ENCODE measurements around the gene JAKMIP1.

DNA sequence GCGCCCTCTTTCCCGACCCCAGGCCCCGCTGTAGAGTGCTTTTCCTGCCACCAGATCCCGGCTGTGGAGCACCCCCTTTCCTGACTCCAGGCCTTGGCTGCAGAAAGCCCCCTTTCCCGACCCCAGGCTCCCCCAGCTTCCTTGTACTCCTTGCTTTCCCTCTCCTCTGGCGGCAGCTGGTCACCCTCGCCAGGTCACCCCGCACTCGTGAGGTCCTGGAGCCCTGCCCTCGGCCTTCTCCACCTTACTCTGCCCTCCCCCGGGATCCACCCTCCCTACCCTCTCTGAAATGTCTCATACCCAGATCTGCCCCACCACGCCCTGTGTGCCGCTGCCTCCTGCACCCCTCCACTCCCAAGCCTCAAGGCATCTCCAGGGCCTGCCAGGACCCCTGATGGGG is 157.2 kb downstream of the JAKMIP1 start:
- TF ChIP-seq, protein P1, sequence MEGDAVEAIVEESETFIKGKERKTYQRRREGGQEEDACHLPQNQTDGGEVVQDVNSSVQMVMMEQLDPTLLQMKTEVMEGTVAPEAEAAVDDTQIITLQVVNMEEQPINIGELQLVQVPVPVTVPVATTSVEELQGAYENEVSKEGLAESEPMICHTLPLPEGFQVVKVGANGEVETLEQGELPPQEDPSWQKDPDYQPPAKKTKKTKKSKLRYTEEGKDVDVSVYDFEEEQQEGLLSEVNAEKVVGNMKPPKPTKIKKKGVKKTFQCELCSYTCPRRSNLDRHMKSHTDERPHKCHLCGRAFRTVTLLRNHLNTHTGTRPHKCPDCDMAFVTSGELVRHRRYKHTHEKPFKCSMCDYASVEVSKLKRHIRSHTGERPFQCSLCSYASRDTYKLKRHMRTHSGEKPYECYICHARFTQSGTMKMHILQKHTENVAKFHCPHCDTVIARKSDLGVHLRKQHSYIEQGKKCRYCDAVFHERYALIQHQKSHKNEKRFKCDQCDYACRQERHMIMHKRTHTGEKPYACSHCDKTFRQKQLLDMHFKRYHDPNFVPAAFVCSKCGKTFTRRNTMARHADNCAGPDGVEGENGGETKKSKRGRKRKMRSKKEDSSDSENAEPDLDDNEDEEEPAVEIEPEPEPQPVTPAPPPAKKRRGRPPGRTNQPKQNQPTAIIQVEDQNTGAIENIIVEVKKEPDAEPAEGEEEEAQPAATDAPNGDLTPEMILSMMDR (IDR thresholded peaks at IDR 0.05) = no peak
- no peak for TF ChIP-seq POLR2A (IDR thresholded peaks at IDR 0.05)

All from lower leg skin (tissue), 3 donors.